Liver (tissue), 9 donors: ENCODE results near the gene MICU1. TPM values are rescaled to one million over a fixed set of nuclear protein-coding genes. Genes with fewer than 3 reads are reported as not detected.

Source experiments
- DNase-seq: peaks from one replicate; pipeline ENCODE4 v3.0.0-alpha.2; 2017; ENCODE audit warnings: low spot score
- H3K27ac ChIP-seq, 2 donors: one replicate each; pipeline ENCODE4 v1.7.0; 2013; ENCODE audit warnings: inconsistent platforms in 2 of 2, low read length in 2 of 2, control low read depth in 1 of 2, low read depth in 1 of 2, mild to moderate bottlenecking in 1 of 2
- H3K27me3 ChIP-seq, 4 donors: one replicate each; pipeline versions ENCODE4 v1.6.1 to v1.7.0; 2013; ENCODE audit warnings: low read length in 3 of 4, inconsistent platforms in 1 of 4, mild to moderate bottlenecking in 1 of 4, moderate library complexity in 1 of 4; ENCODE audit not compliant: control insufficient read depth in 4 of 4, insufficient read depth in 4 of 4
- H3K36me3 ChIP-seq, 4 donors: one replicate each; pipeline versions ENCODE4 v1.6.1 to v1.7.0; 2013; ENCODE audit warnings: low read length in 3 of 4, mild to moderate bottlenecking in 3 of 4, low read depth in 1 of 4, moderate library complexity in 1 of 4; ENCODE audit not compliant: control insufficient read depth in 4 of 4, insufficient read depth in 3 of 4
- H3K4me1 ChIP-seq, 4 donors: one replicate each; pipeline versions ENCODE4 v1.6.1 to v1.7.0; 2013; ENCODE audit warnings: low read length in 3 of 4, mild to moderate bottlenecking in 3 of 4, moderate library complexity in 1 of 4; ENCODE audit not compliant: control insufficient read depth in 4 of 4, insufficient read depth in 4 of 4
- H3K4me3 ChIP-seq, 3 donors: one replicate each; pipeline versions ENCODE4 v1.6.1 to v1.7.0; 2013; ENCODE audit warnings: low read length in 3 of 3, control low read depth in 1 of 3, low read depth in 1 of 3, mild to moderate bottlenecking in 1 of 3
- H3K9ac ChIP-seq, 2 donors: one replicate each; pipeline ENCODE4 v1.7.0; 2013; ENCODE audit warnings: low read length in 2 of 2, mild to moderate bottlenecking in 2 of 2, moderate library complexity in 2 of 2, control low read depth in 1 of 2, low read depth in 1 of 2
- H3K9me3 ChIP-seq, 4 donors: one replicate each; pipeline versions ENCODE4 v1.6.1 to v1.7.0; 2013; ENCODE audit warnings: low read length in 3 of 4; ENCODE audit not compliant: control insufficient read depth in 4 of 4
- ATF3 ChIP-seq: IDR thresholded peaks from 2 replicates; pipeline ENCODE4 v1.6.1; 2016; ENCODE audit warnings: antibody characterized with exemption
- CTCF ChIP-seq: fragments of 150-350 bp; IDR thresholded peaks from 2 replicates; pipeline ENCODE4 v1.5.1; 2017; ENCODE audit warnings: improper control_type of control experiment, low read depth, low read length; ENCODE audit not compliant: missing input control
- EGR1 ChIP-seq, 2 donors: IDR thresholded peaks; 2 replicates each; pipeline ENCODE4 v1.6.1; 2016 to 2018; ENCODE audit warnings: antibody characterized with exemption in 2 of 2, low read depth in 2 of 2
- FOXA1 ChIP-seq: IDR thresholded peaks from 2 replicates; pipeline ENCODE4 v1.6.1; 2016; ENCODE audit warnings: antibody characterized with exemption
- FOXA2 ChIP-seq: IDR thresholded peaks from 2 replicates; pipeline ENCODE4 v1.6.1; 2016; ENCODE audit warnings: antibody characterized with exemption
- GABPA ChIP-seq, 2 donors: IDR thresholded peaks in 1 of 2; conservative IDR thresholded peaks in 1 of 2; 2 replicates each; pipeline ENCODE4 v1.6.1; 2016; ENCODE audit warnings: antibody characterized with exemption in 2 of 2, mild to moderate bottlenecking in 1 of 2, moderate library complexity in 1 of 2
- HNF4A ChIP-seq, 2 donors: conservative IDR thresholded peaks; 2 replicates each; pipeline ENCODE4 v1.6.1; 2016; ENCODE audit warnings: antibody characterized with exemption in 2 of 2, mild to moderate bottlenecking in 2 of 2
- HNF4G ChIP-seq: IDR thresholded peaks from 2 replicates; pipeline ENCODE4 v1.6.1; 2016; ENCODE audit warnings: antibody characterized with exemption
- JUND ChIP-seq, 2 donors: IDR thresholded peaks; 2 replicates each; pipeline ENCODE4 v1.6.1; 2016; ENCODE audit warnings: antibody characterized with exemption in 2 of 2
- MAX ChIP-seq: IDR thresholded peaks from 2 replicates; pipeline ENCODE4 v1.6.1; 2016; ENCODE audit warnings: antibody characterized with exemption
- NR2F2 ChIP-seq: IDR thresholded peaks from 2 replicates; pipeline ENCODE4 v1.6.1; 2016; ENCODE audit warnings: antibody characterized with exemption
- RAD21 ChIP-seq, 2 donors: IDR thresholded peaks; 2 replicates each; pipeline ENCODE4 v1.6.1; 2016; ENCODE audit warnings: antibody characterized with exemption in 2 of 2, mild to moderate bottlenecking in 2 of 2
- REST ChIP-seq: IDR thresholded peaks from 2 replicates; pipeline ENCODE4 v1.6.1; 2016; ENCODE audit warnings: antibody characterized with exemption, mild to moderate bottlenecking
- RXRA ChIP-seq, 2 donors: IDR thresholded peaks; 2 replicates each; pipeline ENCODE4 v1.6.1; 2017 to 2018; ENCODE audit warnings: antibody characterized with exemption in 2 of 2, mild to moderate bottlenecking in 1 of 2
- SP1 ChIP-seq: IDR thresholded peaks from 2 replicates; pipeline ENCODE4 v1.6.1; 2018; ENCODE audit warnings: antibody characterized with exemption, mild to moderate bottlenecking
- TAF1 ChIP-seq: conservative IDR thresholded peaks from 2 replicates; pipeline ENCODE4 v1.6.1; 2016; ENCODE audit warnings: antibody characterized with exemption, mild to moderate bottlenecking
- YY1 ChIP-seq: IDR thresholded peaks from 2 replicates; pipeline ENCODE4 v1.6.1; 2016; ENCODE audit warnings: antibody characterized with exemption, mild to moderate bottlenecking
- ZBTB33 ChIP-seq: IDR thresholded peaks from 2 replicates; pipeline ENCODE4 v1.6.1; 2016; ENCODE audit warnings: antibody characterized with exemption
- WGBS: extraction: QIAGEN DNeasy Blood & Tissue Kit; methylation state at CpG from one replicate; pipeline ENCODE4 v1.1.7; 2013; 5-methylcytosine and 5-hydroxymethylcytosine counted together
- polyA plus RNA-seq, 2 donors: library from polyadenylated mRNA; stranded (reverse) in 1 of 2; unstranded in 1 of 2; fragments of 200-250 nt in 1 of 2; fragments of >200 nt in 1 of 2; fragmentation: Nextera tagmentation in 1 of 2; extraction: Ambion mirVana in 1 of 2; gene quantifications; one replicate each; pipeline versions ENCODE4 v1.2.1 to v1.2.3, GENCODE V29; 2013 to 2015
- total RNA-seq, 2 donors: library from RNA; depleted of rRNA; stranded (reverse); fragments of >200 nt; gene quantifications; one replicate each; pipeline ENCODE4 v1.2.3, GENCODE V29; 2014
- donor health status: healthy.
- donor health status: healthy.
- donor health status: healthy.
- donor health status: healthy.
- donor health status: healthy.

MICU1 gene
- total and polyA plus RNA-seq, 4 donors, result 26.4 to 47.4 (median 32.1) TPM

GRCh38 chr10:72598769-72599701, 26.8 kb downstream of the MICU1 start:
- Histone ChIP-seq H3K9ac (no peak overlapping the region), H3K4me1 (no peaks in the 10 kb centered on the region), H3K27ac (no peak overlapping the region), H3K27me3 (no peaks in the 10 kb centered on the region), H3K4me3 (no peak overlapping the region), H3K36me3 (no peaks in the 10 kb centered on the region), H3K9me3 (no peaks in the 10 kb centered on the region)
- TF ChIP-seq HNF4A (conservative IDR thresholded peaks at IDR 0.05) (no peak), NR2F2 (no peak), FOXA2 (no peak)
- no peak for DNase-seq
- 91% methylated on average over 4 of the region's 4 CpGs for WGBS

GRCh38 chr10:72597897-72598296, 28.0 kb downstream of the MICU1 start:
- WGBS, result 98% methylated on average over 1 of the region's 1 CpG
- Histone ChIP-seq H3K4me1 (no peaks in the 10 kb centered on the region), H3K9me3 (no peaks in the 10 kb centered on the region), H3K27me3 (no peaks in the 10 kb centered on the region), H3K9ac (no peak overlapping the region), H3K4me3 (no peak overlapping the region), H3K27ac (no peak overlapping the region), H3K36me3 (no peaks in the 10 kb centered on the region)
- DNase-seq, result no peak
- TF ChIP-seq MAX (no peak), RAD21 (IDR thresholded peaks at IDR 0.05) (no peak), ZBTB33 (no peak), TAF1 (no peak), CTCF (no peak), GABPA (IDR thresholded peaks at IDR 0.05 in 1 of 2, conservative IDR thresholded peaks at IDR 0.05 in 1 of 2) (no peak), HNF4G (no peak), YY1 (no peak), NR2F2 (no peak), EGR1 (IDR thresholded peaks at IDR 0.05; ENCODE audit: low read depth in 2 of 2) (no peak), RXRA (IDR thresholded peaks at IDR 0.05) (no peak), REST (no peak), SP1 (no peak), FOXA1 (no peak), FOXA2 (no peak), ATF3 (no peak), JUND (IDR thresholded peaks at IDR 0.05) (no peak)
